Measurements from ENCODE around the gene TNFSF15.
A peak's percentile ranks its signal among the peaks of the same experiment; 100 is the strongest.
"Not testable (repeated sequence)": the region's sequence is repeated elsewhere in the genome, so short reads cannot be mapped to it uniquely, and the experiment has no call there.

Gene TNFSF15

DNA sequence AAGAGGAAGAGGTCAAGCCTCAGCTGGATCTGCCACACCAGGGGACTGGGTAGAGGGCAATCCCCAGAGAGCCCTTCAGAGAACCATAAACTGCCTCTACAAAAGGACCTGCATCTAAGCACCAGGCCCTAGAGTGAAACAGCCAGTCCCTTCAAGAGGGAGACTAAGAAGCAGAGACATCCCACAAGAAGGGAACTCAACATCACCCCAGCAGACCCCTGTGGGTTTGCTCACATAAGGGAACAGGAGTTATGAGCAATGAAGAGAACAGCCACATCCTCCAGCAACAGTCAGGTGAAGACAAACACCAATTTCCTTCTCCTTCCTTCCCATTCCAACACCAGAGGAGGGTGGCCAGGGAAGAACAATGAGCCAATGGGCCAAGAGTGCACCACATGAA, 48.9 kb downstream of the TNFSF15 start:
- DNase-seq (ENCODE audit: low read depth, low spot score), result no peak

GRCh38 chr9:114754581-114754980, 51.3 kb downstream of the TNFSF15 start:
- DNase-seq (ENCODE audit: low read depth, low spot score), result no peak

GRCh38 chr9:114746591-114747346, 59.1 kb downstream of the TNFSF15 start:
- DNase-seq (ENCODE audit: low read depth, low spot score), result no peak

DNA sequence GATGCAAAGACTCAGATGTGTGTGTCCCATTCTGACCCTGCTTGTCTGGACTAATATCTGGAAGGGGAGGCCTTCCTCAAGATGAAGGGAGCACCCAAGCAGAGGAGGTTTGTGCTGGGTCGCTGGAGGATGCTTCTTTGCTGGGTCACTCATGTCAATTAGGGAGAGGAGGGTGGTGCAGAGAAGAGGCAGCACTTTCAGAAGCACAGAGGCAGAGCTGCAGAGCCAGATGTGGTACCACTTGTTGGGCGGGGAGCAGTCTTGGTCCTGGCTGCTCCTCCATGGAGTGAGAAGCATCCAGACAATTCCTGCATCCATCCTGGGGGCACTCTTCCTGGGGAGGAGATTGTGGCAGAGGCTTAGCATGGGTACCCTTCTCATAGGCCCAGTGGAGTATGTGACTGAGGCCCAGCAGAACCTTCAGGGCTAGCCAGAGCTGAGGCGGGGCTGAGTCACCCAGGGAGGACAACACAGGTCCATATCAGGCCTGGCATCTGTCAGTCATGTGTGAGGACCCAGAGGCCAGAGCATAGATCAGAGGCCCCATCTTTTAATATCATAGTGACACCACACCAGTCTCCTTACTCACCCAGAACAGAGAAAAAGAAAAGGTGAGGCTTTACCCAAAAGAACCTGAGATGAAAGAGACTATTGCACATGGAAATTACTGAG, 59.8 kb downstream of the TNFSF15 start:
- no peak for DNase-seq (ENCODE audit: low read depth, low spot score)

DNA sequence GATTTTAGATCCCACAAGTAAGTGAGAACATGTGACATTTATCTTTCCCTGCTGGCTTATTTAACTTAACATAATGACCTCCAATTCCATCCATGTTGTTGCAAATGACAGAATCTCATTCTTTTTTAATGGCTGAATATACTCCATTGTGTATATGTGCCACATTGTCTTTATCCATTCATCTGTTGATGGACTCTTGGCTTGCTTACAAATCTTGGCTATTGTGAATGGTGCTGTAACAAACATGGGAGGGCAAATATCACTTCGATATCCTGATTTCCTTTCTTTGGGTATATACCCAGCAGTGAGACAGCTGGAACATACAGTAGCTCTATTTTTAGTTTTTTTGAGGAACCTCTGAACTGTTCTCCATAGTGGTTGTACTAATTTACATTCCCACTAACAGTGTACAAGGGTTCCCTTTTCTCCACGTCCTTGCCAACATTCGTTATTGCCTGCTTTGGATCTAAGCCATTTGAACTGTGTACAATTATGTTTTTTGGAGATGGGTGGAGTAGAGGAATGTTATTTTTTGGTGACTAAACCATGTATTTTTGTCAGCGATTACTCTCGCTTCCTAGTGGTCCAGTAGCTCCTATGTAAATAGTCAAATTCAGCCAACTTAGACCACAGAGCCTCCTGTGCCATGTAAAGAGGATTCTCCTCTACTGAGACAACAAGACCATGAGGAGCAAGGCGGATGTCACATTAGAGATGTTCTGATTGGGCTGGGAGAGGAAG, 60.6 kb downstream of the TNFSF15 start:
- no peak for DNase-seq (ENCODE audit: low read depth, low spot score)

GRCh38 chr9:114743446-114743845, 62.4 kb downstream of the TNFSF15 start:
- DNase-seq (ENCODE audit: low read depth, low spot score), result no peak

- DNase-seq (ENCODE audit: low read depth, low spot score), result no peak
Measured at GRCh38 chr9:114742947-114743346, 62.9 kb downstream of the TNFSF15 start.

GRCh38 chr9:114741521-114741920, 64.3 kb downstream of the TNFSF15 start:
- DNase-seq (ENCODE audit: low read depth, low spot score), result not testable (repeated sequence)

DNA sequence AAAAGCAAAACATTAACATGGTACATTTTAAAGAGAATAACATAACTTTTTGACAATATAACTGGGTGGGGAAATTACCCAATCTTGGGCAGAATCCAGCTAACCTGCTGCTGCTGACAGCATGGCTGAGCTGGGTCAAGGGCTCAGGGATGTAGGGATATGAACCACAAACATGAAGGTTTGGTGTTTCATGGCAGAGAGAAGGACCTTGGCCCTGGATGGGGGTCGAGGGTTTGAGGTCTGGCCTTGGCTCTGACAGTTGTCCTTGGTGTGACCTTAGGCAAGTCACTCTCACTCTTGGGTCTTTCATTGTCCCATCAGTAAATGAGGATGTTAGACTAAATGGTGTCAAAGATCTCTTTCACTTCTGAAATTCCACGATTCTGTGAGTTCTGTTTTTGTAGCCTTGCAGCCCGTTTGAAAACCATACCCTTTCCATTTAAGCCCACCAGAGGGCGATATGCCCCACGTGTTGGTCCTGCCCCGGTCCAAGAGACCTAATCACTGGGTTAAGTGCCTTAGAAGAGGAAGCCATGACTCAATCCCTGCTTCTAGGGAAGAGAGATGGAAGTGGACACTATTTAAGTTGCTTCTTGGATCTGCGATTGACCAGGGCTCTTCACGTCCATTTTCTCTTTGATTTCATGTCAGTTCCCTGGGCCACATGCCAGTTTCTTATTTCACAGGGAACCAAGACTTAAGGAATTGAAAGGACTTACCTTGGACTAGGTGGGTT, 67.1 kb downstream of the TNFSF15 start:
- peak; percentile 37 for DNase-seq (ENCODE audit: low read depth, low spot score)

GRCh38 chr9:114737847-114738246, 68.0 kb downstream of the TNFSF15 start:
- DNase-seq (ENCODE audit: low read depth, low spot score), result no peak

DNA sequence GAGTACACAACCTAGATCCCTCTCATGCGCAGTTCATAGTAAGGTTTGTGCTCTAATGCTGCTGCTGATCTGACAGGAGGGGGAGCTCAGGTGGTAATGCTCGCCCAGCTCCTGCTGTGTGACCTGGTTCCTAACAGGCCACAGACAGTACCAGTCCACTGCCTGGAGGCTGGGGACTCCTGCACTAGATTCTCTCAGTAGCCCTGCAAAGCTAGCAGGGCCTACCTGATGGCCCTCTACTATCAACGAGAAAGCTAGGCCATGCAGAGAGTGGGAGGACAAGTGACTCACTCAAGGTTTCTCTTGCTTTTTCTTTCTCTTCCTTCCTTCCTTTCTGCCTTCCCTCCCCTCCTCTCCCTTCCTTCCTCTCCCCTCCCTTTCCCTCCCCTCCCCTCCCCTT, 68.7 kb downstream of the TNFSF15 start:
- no peak for DNase-seq (ENCODE audit: low read depth, low spot score)

DNA sequence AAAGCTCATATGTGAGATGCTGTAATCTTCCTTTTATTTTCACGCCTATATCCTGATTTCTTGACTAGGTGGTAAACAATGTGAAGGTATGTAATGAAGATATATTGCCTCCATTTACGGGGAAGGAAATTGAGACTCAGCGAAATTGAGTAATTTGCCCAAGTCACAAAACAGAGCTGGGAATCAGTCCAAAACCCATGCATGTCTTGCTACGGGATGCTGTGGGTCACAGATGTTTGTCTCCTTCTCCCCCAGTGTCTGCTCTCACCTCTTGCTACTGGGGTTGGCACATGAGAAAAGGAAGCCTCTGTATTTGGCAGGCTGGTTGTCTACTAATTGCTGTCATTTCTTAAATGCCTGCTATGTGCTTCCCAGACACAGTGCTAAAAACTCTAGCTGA, 70.1 kb downstream of the TNFSF15 start:
- no peak for DNase-seq (ENCODE audit: low read depth, low spot score)

DNA sequence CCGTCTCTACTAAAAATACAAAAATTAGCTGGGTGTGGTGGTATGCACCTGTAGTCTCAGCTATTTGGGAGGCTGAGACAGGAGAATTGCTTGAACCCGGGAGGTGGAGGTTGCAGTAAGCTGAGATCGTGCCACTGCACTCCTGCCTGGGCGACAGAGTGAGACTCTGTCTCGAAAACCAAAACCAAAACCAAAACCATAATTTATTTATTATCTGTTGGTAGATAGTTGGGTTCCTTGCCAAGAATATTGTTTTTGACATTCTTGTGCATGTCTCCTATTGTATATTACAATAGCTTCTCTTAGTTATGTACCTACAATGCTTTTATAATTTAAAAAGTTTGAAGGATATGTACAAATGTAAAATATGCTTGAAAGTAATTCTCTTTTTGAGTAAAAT, 70.7 kb downstream of the TNFSF15 start:
- not testable (repeated sequence) for DNase-seq (ENCODE audit: low read depth, low spot score)

Measured in activated naive CD8-positive, alpha-beta T cell treated with anti-CD3 and anti-CD28 coated beads, Interleukin-2, amount 50 U/mL, for 16 hours (primary cell).